ENCODE data around the gene STUB1.

DNA sequence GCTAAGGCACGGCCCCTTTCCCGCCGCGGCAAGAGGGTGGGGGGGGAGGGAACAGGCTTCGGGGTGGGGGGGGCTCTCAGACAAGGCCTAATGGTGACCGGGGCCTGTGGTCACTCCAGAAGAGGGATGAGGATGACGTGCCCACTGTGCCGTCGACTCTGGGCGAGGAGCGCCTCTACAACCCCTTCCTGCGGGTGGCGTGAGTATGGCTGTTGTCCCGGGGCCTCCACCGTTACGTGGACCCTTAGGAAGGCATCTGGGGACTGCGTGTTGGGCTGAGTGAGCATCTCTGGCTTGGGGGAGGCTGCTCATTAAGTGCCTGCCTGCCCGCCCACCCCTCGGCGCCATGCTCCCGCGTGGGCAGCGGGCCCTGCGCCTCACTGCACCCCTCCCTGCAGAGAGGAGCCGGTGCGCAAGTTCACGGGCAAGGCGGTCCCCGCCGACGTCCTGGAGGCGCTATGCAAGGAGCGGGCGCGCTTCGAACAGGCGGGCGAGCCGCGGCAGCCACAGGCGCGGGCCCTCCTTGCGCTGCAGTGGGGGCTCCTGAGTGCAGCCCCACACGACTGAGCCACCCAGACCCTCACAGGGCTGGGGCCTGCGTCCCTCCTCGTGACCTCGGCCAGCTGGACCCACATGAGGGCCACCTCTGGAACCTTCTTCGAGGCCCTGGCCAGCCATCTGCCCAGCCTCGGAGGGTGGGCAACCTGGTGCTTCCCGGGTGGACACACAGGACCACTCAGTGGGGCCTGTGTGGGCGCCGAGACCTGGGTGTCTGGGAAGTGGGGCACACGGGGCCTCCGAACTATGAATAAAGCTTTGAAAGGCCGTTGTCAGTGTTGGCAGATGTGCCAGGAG, 48.9 kb downstream of the STUB1 start:
- no peak for TF ChIP-seq EZH2 (IDR thresholded peaks at IDR 0.05; ENCODE audit: low read length, missing control alignments)
- TF ChIP-seq, protein P1, sequence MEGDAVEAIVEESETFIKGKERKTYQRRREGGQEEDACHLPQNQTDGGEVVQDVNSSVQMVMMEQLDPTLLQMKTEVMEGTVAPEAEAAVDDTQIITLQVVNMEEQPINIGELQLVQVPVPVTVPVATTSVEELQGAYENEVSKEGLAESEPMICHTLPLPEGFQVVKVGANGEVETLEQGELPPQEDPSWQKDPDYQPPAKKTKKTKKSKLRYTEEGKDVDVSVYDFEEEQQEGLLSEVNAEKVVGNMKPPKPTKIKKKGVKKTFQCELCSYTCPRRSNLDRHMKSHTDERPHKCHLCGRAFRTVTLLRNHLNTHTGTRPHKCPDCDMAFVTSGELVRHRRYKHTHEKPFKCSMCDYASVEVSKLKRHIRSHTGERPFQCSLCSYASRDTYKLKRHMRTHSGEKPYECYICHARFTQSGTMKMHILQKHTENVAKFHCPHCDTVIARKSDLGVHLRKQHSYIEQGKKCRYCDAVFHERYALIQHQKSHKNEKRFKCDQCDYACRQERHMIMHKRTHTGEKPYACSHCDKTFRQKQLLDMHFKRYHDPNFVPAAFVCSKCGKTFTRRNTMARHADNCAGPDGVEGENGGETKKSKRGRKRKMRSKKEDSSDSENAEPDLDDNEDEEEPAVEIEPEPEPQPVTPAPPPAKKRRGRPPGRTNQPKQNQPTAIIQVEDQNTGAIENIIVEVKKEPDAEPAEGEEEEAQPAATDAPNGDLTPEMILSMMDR (conservative IDR thresholded peaks at IDR 0.05 in 1 of 2, IDR thresholded peaks at IDR 0.05 in 1 of 2; ENCODE audit: low read depth in 1 of 2, low read length in 2 of 2), result no peak

All from fibroblast of lung (primary cell).